Neuronal stem cell (in vitro differentiated cells): ENCODE data around the gene SNX32.
A peak's percentile ranks its signal among the peaks of the same experiment; 100 is the strongest.

Experiments used
- DNase-seq: peaks from one replicate; pipeline ENCODE4 v3.0.0-alpha.2; 2013; ENCODE audit warnings: low spot score
- H2AFZ ChIP-seq: one replicate; pipeline ENCODE4 v1.6.1; 2013; ENCODE audit warnings: mild to moderate bottlenecking, low read length, inconsistent platforms
- H2AK5ac ChIP-seq: 2 replicates; pipeline ENCODE4 v1.6.1; 2013; ENCODE audit warnings: low read depth, mild to moderate bottlenecking, inconsistent platforms, low read length, moderate library complexity, mixed read lengths
- H2BK120ac ChIP-seq: 2 replicates; pipeline ENCODE4 v1.6.1; 2013; ENCODE audit warnings: low read depth, mild to moderate bottlenecking, inconsistent platforms, low read length, moderate library complexity, mixed read lengths
- H2BK12ac ChIP-seq: one replicate; pipeline ENCODE4 v1.6.1; 2013; ENCODE audit warnings: low read length, inconsistent platforms
- H2BK15ac ChIP-seq: 2 replicates; pipeline ENCODE4 v1.6.1; 2013; ENCODE audit warnings: mild to moderate bottlenecking, low read length, inconsistent platforms, mixed read lengths
- H2BK5ac ChIP-seq: one replicate; pipeline ENCODE4 v1.6.1; 2013; ENCODE audit warnings: inconsistent platforms, mild to moderate bottlenecking, low read length, moderate library complexity
- H3K14ac ChIP-seq: one replicate; pipeline ENCODE4 v1.6.1; 2013; ENCODE audit warnings: low read length, inconsistent platforms
- H3K18ac ChIP-seq: 2 replicates; pipeline ENCODE4 v1.6.1; 2013; ENCODE audit warnings: low read length, inconsistent platforms
- H3K23ac ChIP-seq: 2 replicates; pipeline ENCODE4 v1.6.1; 2013; ENCODE audit warnings: low read depth, mild to moderate bottlenecking, mixed read lengths, low read length, inconsistent platforms; ENCODE audit not compliant: poor library complexity
- H3K27ac ChIP-seq: replicated peaks from 3 replicates; pipeline ENCODE4 v1.5.1; 2013; ENCODE audit warnings: low read length, inconsistent platforms
- H3K27me3 ChIP-seq, 3 experiments: 2 replicates each; pipeline ENCODE4 v1.6.1; 2013; ENCODE audit warnings: low read length in 3 of 3, mild to moderate bottlenecking in 2 of 3, inconsistent platforms in 1 of 3, low read depth in 1 of 3, mixed read lengths in 1 of 3, moderate library complexity in 1 of 3; ENCODE audit not compliant: control insufficient read depth in 3 of 3, insufficient read depth in 3 of 3
- H3K36me3 ChIP-seq, 2 donors: replicated peaks in 1 of 2; 2 replicates each; pipeline ENCODE4 v1.6.1; 2013; ENCODE audit warnings: low read length in 2 of 2; ENCODE audit not compliant: control insufficient read depth in 2 of 2, insufficient read depth in 2 of 2
- H3K4ac ChIP-seq: 2 replicates; pipeline ENCODE4 v1.6.1; 2013; ENCODE audit warnings: inconsistent platforms, mild to moderate bottlenecking, low read length, moderate library complexity
- H3K4me1 ChIP-seq, 2 donors: 1 replicate in 1 of 2; 2 replicates in 1 of 2; pipeline ENCODE4 v1.6.1; 2013; ENCODE audit warnings: low read length in 2 of 2, low read depth in 1 of 2; ENCODE audit not compliant: control insufficient read depth in 2 of 2, insufficient read depth in 1 of 2
- H3K4me2 ChIP-seq: one replicate; pipeline ENCODE4 v1.6.1; 2013; ENCODE audit warnings: mild to moderate bottlenecking, low read length, inconsistent platforms; ENCODE audit not compliant: insufficient read depth, poor library complexity, severe bottlenecking
- H3K4me3 ChIP-seq, 2 donors: 2 replicates each; pipeline ENCODE4 v1.5.1; 2013; ENCODE audit warnings: low read length in 2 of 2, mild to moderate bottlenecking in 2 of 2, inconsistent platforms in 1 of 2, moderate library complexity in 1 of 2
- H3K79me1 ChIP-seq: one replicate; pipeline ENCODE4 v1.6.1; 2013; ENCODE audit warnings: low read depth, mild to moderate bottlenecking, inconsistent platforms, low read length, moderate library complexity
- H3K9ac ChIP-seq: one replicate; pipeline ENCODE4 v1.6.1; 2013; ENCODE audit warnings: mild to moderate bottlenecking, low read depth, low read length, inconsistent platforms; ENCODE audit not compliant: poor library complexity
- H3K9me3 ChIP-seq, 2 donors: replicated peaks in 1 of 2; 2 replicates each; pipeline versions ENCODE3 to v1.6.1; 2013; ENCODE audit warnings: low read length in 2 of 2, mild to moderate bottlenecking in 2 of 2, inconsistent platforms in 1 of 2, low read depth in 1 of 2, mixed read lengths in 1 of 2, moderate library complexity in 1 of 2; ENCODE audit not compliant: control insufficient read depth in 2 of 2, insufficient read depth in 1 of 2
- H4K8ac ChIP-seq: one replicate; pipeline ENCODE4 v1.6.1; 2013; ENCODE audit warnings: low read depth, mild to moderate bottlenecking, inconsistent platforms, low read length, moderate library complexity
- H4K91ac ChIP-seq: one replicate; pipeline ENCODE4 v1.6.1; 2013; ENCODE audit warnings: low read length, low read depth, mild to moderate bottlenecking, inconsistent platforms; ENCODE audit not compliant: poor library complexity
- WGBS, 2 donors: extraction: QIAGEN DNeasy Blood & Tissue Kit; methylation state at CpG; one replicate each; pipeline ENCODE4 v1.1.7; 2013; ENCODE audit warnings: missing lambda C conversion rate in 2 of 2, mixed read lengths in 1 of 2; ENCODE audit not compliant: insufficient read length in 2 of 2, insufficient replicate concordance in 1 of 2; ENCODE audit errors: extremely low coverage in 2 of 2; 5-methylcytosine and 5-hydroxymethylcytosine counted together

Gene SNX32

GRCh38 chr11:65850217-65851082, 16.7 kb downstream of the SNX32 start:
- Histone ChIP-seq H3K27ac (no peak overlapping the region), H3K4me1 (peaks cover 0 to 4% of the 10 kb centered on the region in 2 donors), H3K14ac (no peak overlapping the region), H2BK12ac (peak overlapping the region; percentile 30), H3K27me3 (no peaks in the 10 kb centered on the region), H4K8ac (no peak overlapping the region), H3K79me1 (peaks cover 7% of the 10 kb centered on the region), H3K4me2 (no peak overlapping the region), H2AK5ac (no peak overlapping the region), H2BK120ac (no peak overlapping the region), H3K36me3 (peaks cover 41% of the 10 kb centered on the region in 2 donors), H3K18ac (no peak overlapping the region), H3K4me3 (no peak overlapping the region), H3K4ac (no peak overlapping the region), H3K9ac (peak overlapping the region; percentile 44), H2AFZ (no peak overlapping the region), H4K91ac (no peak overlapping the region), H3K23ac (peak overlapping the region; percentile 81), H3K9me3 (peaks cover 6 to 14% of the 10 kb centered on the region in 2 donors), H2BK5ac (peak overlapping the region; percentile 78), H2BK15ac (no peak overlapping the region)
- DNase-seq: no peak
- no CpG with 5 or more reads among the region's 20 CpGs for WGBS, 2 donors

- H2BK5ac ChIP-seq: peak overlapping the region; percentile 78
- peak overlapping the region; percentile 54 for H3K18ac ChIP-seq
- peaks cover 0 to 4% of the 10 kb centered on the region in 2 donors for H3K4me1 ChIP-seq
- peaks cover 6 to 14% of the 10 kb centered on the region in 2 donors for H3K9me3 ChIP-seq
- H2BK12ac ChIP-seq: peak overlapping the region; percentile 30
- DNase-seq: no peak
- no peak overlapping the region for H2AFZ ChIP-seq
- no peak overlapping the region for H3K14ac ChIP-seq
- H3K4me2 ChIP-seq: no peak overlapping the region
- H2BK120ac ChIP-seq: no peak overlapping the region
- H4K8ac ChIP-seq: no peak overlapping the region
- no peak overlapping the region for H2BK15ac ChIP-seq
- H3K36me3 ChIP-seq: peaks cover 47 to 48% of the 10 kb centered on the region in 2 donors
- H2AK5ac ChIP-seq: no peak overlapping the region
- H3K79me1 ChIP-seq: peaks cover 12% of the 10 kb centered on the region
- H3K23ac ChIP-seq: no peak overlapping the region
- no peak overlapping the region for H3K4ac ChIP-seq
- no peak overlapping the region for H3K9ac ChIP-seq
- WGBS, 2 donors: no CpG with 5 or more reads among the region's 14 CpGs
- no peaks in the 10 kb centered on the region for H3K27me3 ChIP-seq
- no peak overlapping the region for H3K4me3 ChIP-seq
- no peak overlapping the region for H4K91ac ChIP-seq
- no peak overlapping the region for H3K27ac ChIP-seq
Measured at GRCh38 chr11:65851083-65851579, 17.4 kb downstream of the SNX32 start.

GRCh38 chr11:65851811-65852507, 18.2 kb downstream of the SNX32 start:
- H3K79me1 ChIP-seq: peaks cover 17% of the 10 kb centered on the region
- H3K4me3 ChIP-seq: no peak overlapping the region
- no peak overlapping the region for H2BK15ac ChIP-seq
- H3K36me3 ChIP-seq: peaks cover 51 to 55% of the 10 kb centered on the region in 2 donors
- no peak overlapping the region for H2AK5ac ChIP-seq
- H4K8ac ChIP-seq: no peak overlapping the region
- no peak overlapping the region for H3K4ac ChIP-seq
- H3K27ac ChIP-seq: no peak overlapping the region
- no peak overlapping the region for H4K91ac ChIP-seq
- no peak overlapping the region for H3K18ac ChIP-seq
- H2BK12ac ChIP-seq: no peak overlapping the region
- no peak overlapping the region for H3K4me2 ChIP-seq
- no peak for DNase-seq
- H3K23ac ChIP-seq: peak overlapping the region; percentile 75
- H2BK5ac ChIP-seq: no peak overlapping the region
- no peak overlapping the region for H2BK120ac ChIP-seq
- no peak overlapping the region for H3K9ac ChIP-seq
- peaks cover 4 to 6% of the 10 kb centered on the region in 2 donors for H3K4me1 ChIP-seq
- no peak overlapping the region for H2AFZ ChIP-seq
- no peak overlapping the region for H3K14ac ChIP-seq
- no CpG with 5 or more reads among the region's 10 CpGs for WGBS, 2 donors
- H3K9me3 ChIP-seq: peaks cover 6 to 14% of the 10 kb centered on the region in 2 donors
- no peaks in the 10 kb centered on the region for H3K27me3 ChIP-seq
